ENCODE data around the gene OR4C16.

Gene OR4C16

GRCh38 chr11:55571828-55572227 is at the start of gene OR4C16:
OR4C16 (plus strand) TSS chr11:55572128; CDS start chr11:55572128, 0 bp downstream.
- DNase-seq (ENCODE audit: low read depth) = no peak

GRCh38 chr11:55554169-55554568 is 17.8 kb upstream of the OR4C16 start, which contains the start of gene OR4C15:
OR4C15 (plus strand) TSS chr11:55554469; CDS start chr11:55554469, 0 bp downstream.
- no peak for DNase-seq (ENCODE audit: low read depth)

- no peak for DNase-seq (ENCODE audit: low read depth)
These were observed 620 bp downstream of the OR4C16 start for GRCh38 chr11:55572548-55572947.

- DNase-seq (ENCODE audit: low read depth) = no peak
These were observed 35.6 kb downstream of the OR4C16 start, which contains the start of gene OR4C11 for GRCh38 chr11:55607545-55607944. OR4C11 (minus strand) TSS chr11:55607645; CDS start chr11:55604373, 3,272 bp downstream.

Data from activated T-cell treated with anti-CD3 and anti-CD28 coated beads for 24 hours (primary cell).